KMS-11 (cell line): ENCODE data around the gene RAB38.

Source experiments
- H2AFZ ChIP-seq: fragments of 200-600 bp; sonication (generic); 2 replicates; pipeline ENCODE4 v1.6.1; 2016; ENCODE audit warnings: antibody characterized with exemption, mixed run types, low read depth
- H3K27ac ChIP-seq: fragments of 200-600 bp; sonication (generic); 2 replicates; pipeline ENCODE4 v1.6.1; 2016; ENCODE audit warnings: mild to moderate bottlenecking, mixed run types
- H3K27me3 ChIP-seq: fragments of 200-600 bp; sonication (generic); 2 replicates; pipeline ENCODE4 v1.6.1; 2017; ENCODE audit warnings: mild to moderate bottlenecking, low read depth, mixed run types, moderate library complexity; ENCODE audit not compliant: insufficient read depth
- H3K36me3 ChIP-seq: fragments of 200-600 bp; sonication (generic); 2 replicates; pipeline ENCODE4 v1.6.1; 2017; ENCODE audit warnings: mild to moderate bottlenecking, mixed run types; ENCODE audit not compliant: insufficient read depth
- H3K4me1 ChIP-seq: fragments of 200-600 bp; sonication (generic); 2 replicates; pipeline ENCODE4 v1.6.1; 2016; ENCODE audit warnings: mild to moderate bottlenecking, low read depth, mixed run types; ENCODE audit not compliant: poor library complexity, severe bottlenecking
- H3K4me2 ChIP-seq: fragments of 200-600 bp; sonication (generic); 2 replicates; pipeline ENCODE4 v1.7.0; 2016; ENCODE audit warnings: mild to moderate bottlenecking, mixed run types
- H3K4me3 ChIP-seq: fragments of 200-600 bp; sonication (generic); IDR thresholded peaks from 2 replicates; pipeline ENCODE4 v1.6.1; 2017; ENCODE audit warnings: low read depth, low read length, mixed read lengths; ENCODE audit not compliant: insufficient read depth
- H3K79me2 ChIP-seq: fragments of 200-600 bp; sonication (generic); 2 replicates; pipeline ENCODE4 v1.6.1; 2016; ENCODE audit warnings: low read depth, mixed run types; ENCODE audit not compliant: insufficient read depth
- H3K9ac ChIP-seq: fragments of 200-600 bp; sonication (generic); 2 replicates; pipeline ENCODE4 v1.6.1; 2016; ENCODE audit warnings: mild to moderate bottlenecking, mixed run types
- H4K20me1 ChIP-seq: fragments of 200-600 bp; sonication (generic); 2 replicates; pipeline ENCODE4 v1.6.1; 2016; ENCODE audit warnings: mild to moderate bottlenecking, mixed run types; ENCODE audit not compliant: insufficient read depth
- TF ChIP-seq, protein P1 (sequence below): fragments of 200-600 bp; sonication (generic); conservative IDR thresholded peaks from 2 replicates; pipeline ENCODE4 v1.6.1; 2017; ENCODE audit warnings: low read depth, mild to moderate bottlenecking, antibody characterized with exemption, low read length, moderate library complexity, mixed read lengths

The RAB38 gene

DNA sequence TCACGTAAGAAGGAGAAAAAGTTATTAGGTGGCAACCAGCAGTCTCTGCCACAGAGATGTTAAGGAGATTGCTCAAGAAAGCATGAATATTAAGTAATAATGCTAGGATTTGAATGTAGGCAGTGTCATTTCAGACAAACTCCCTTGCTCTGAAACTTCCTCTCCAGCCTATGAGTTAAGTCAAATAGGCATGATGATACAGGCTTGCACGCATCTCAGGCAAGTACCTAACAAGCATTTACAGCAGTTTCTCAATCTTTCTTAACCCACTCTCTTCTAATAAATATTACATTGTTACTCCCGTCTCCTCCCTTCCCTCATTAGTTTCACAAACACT lies 72.7 kb downstream of the RAB38 start:
- Histone ChIP-seq H3K9ac (no peak overlapping the region), H3K79me2 (no peaks in the 10 kb centered on the region), H3K4me2 (no peak overlapping the region), H3K4me1 (no peaks in the 10 kb centered on the region), H3K27me3 (no peaks in the 10 kb centered on the region), H3K27ac (no peak overlapping the region), H2AFZ (no peak overlapping the region), H4K20me1 (no peaks in the 10 kb centered on the region), H3K36me3 (no peaks in the 10 kb centered on the region), H3K4me3 (no peak overlapping the region)
- TF ChIP-seq, protein P1, sequence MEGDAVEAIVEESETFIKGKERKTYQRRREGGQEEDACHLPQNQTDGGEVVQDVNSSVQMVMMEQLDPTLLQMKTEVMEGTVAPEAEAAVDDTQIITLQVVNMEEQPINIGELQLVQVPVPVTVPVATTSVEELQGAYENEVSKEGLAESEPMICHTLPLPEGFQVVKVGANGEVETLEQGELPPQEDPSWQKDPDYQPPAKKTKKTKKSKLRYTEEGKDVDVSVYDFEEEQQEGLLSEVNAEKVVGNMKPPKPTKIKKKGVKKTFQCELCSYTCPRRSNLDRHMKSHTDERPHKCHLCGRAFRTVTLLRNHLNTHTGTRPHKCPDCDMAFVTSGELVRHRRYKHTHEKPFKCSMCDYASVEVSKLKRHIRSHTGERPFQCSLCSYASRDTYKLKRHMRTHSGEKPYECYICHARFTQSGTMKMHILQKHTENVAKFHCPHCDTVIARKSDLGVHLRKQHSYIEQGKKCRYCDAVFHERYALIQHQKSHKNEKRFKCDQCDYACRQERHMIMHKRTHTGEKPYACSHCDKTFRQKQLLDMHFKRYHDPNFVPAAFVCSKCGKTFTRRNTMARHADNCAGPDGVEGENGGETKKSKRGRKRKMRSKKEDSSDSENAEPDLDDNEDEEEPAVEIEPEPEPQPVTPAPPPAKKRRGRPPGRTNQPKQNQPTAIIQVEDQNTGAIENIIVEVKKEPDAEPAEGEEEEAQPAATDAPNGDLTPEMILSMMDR: no peak

GRCh38 chr11:88101881-88102597 lies 73.2 kb downstream of the RAB38 start:
- no peak overlapping the region for H3K4me3 ChIP-seq
- no peak overlapping the region for H3K4me2 ChIP-seq
- TF ChIP-seq, protein P1: no peak
- H4K20me1 ChIP-seq: no peaks in the 10 kb centered on the region
- no peaks in the 10 kb centered on the region for H3K27me3 ChIP-seq
- no peaks in the 10 kb centered on the region for H3K36me3 ChIP-seq
- no peaks in the 10 kb centered on the region for H3K4me1 ChIP-seq
- H3K9ac ChIP-seq: no peak overlapping the region
- no peaks in the 10 kb centered on the region for H3K79me2 ChIP-seq
- H3K27ac ChIP-seq: no peak overlapping the region
- no peak overlapping the region for H2AFZ ChIP-seq

GRCh38 chr11:88100151-88100550 lies 75.1 kb downstream of the RAB38 start:
- TF ChIP-seq, protein P1: no peak
- no peak overlapping the region for H3K4me2 ChIP-seq
- H3K36me3 ChIP-seq: no peaks in the 10 kb centered on the region
- no peaks in the 10 kb centered on the region for H4K20me1 ChIP-seq
- no peaks in the 10 kb centered on the region for H3K79me2 ChIP-seq
- H3K27ac ChIP-seq: no peak overlapping the region
- no peak overlapping the region for H3K9ac ChIP-seq
- no peaks in the 10 kb centered on the region for H3K27me3 ChIP-seq
- no peaks in the 10 kb centered on the region for H3K4me1 ChIP-seq
- no peak overlapping the region for H2AFZ ChIP-seq
- no peak overlapping the region for H3K4me3 ChIP-seq

DNA sequence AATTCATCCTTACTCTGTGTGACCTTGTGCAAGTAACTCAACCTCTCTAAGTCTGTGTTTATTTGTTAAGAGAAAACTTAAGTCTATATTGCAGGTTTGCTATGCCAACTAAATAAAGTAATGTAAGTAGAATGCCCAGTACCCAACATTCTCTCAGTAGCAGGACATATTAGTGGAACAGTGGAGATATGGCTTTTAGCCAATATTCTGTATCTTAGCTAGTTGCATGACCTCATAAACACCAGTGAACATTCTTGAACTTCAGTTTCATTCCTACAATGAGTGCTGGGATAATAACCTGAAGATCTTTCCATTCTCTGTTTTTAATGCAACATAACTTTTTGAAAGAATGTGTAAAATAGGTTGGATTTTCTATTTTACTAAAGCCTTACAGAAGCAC lies 77.0 kb downstream of the RAB38 start:
- no peak overlapping the region for H2AFZ ChIP-seq
- H3K9ac ChIP-seq: no peak overlapping the region
- H3K27ac ChIP-seq: no peak overlapping the region
- H3K4me3 ChIP-seq: no peak overlapping the region
- no peaks in the 10 kb centered on the region for H3K79me2 ChIP-seq
- no peaks in the 10 kb centered on the region for H3K27me3 ChIP-seq
- H3K4me1 ChIP-seq: no peaks in the 10 kb centered on the region
- TF ChIP-seq, protein P1: no peak
- no peaks in the 10 kb centered on the region for H3K36me3 ChIP-seq
- no peaks in the 10 kb centered on the region for H4K20me1 ChIP-seq
- no peak overlapping the region for H3K4me2 ChIP-seq
